Measurements from ENCODE around the gene AGMAT. TPM values are rescaled to one million over a fixed set of nuclear protein-coding genes. Genes with fewer than 3 reads are reported as not detected.

Gene AGMAT
- total RNA-seq, 1 donor from 2014 or later = 5.4 TPM

- no peak for DNase-seq (ENCODE audit: extremely low spot score, unreplicated experiment)
- Mint-ChIP-seq H3K4me3 (no peak overlapping the region), H3K9me3 (no peaks in the 10 kb centered on the region), H3K36me3 (peaks cover 21% of the 10 kb centered on the region), H3K27me3 (no peaks in the 10 kb centered on the region), H3K4me1 (ENCODE audit: unreplicated experiment) (no peaks in the 10 kb centered on the region), H3K27ac (no peak overlapping the region)
- no peak for TF ChIP-seq CTCF (conservative IDR thresholded peaks at IDR 0.05)
Measured at GRCh38 chr1:15543589-15544568, 41.0 kb downstream of the AGMAT start.

- H3K9me3 Mint-ChIP-seq = no peaks in the 10 kb centered on the region
- H3K27ac Mint-ChIP-seq = no peak overlapping the region
- no peaks in the 10 kb centered on the region for H3K4me1 Mint-ChIP-seq (ENCODE audit: unreplicated experiment)
- TF ChIP-seq CTCF (conservative IDR thresholded peaks at IDR 0.05) = no peak
- no peak for DNase-seq (ENCODE audit: extremely low spot score, unreplicated experiment)
- peaks cover 24% of the 10 kb centered on the region for H3K36me3 Mint-ChIP-seq
- no peaks in the 10 kb centered on the region for H3K27me3 Mint-ChIP-seq
- no peak overlapping the region for H3K4me3 Mint-ChIP-seq
Measured at GRCh38 chr1:15543251-15543588, 41.6 kb downstream of the AGMAT start.

GRCh38 chr1:15542388-15543250 lies 42.2 kb downstream of the AGMAT start:
- Mint-ChIP-seq H3K4me1 (ENCODE audit: unreplicated experiment) (no peaks in the 10 kb centered on the region), H3K36me3 (peaks cover 20% of the 10 kb centered on the region), H3K27me3 (no peaks in the 10 kb centered on the region), H3K4me3 (no peak overlapping the region), H3K9me3 (no peaks in the 10 kb centered on the region), H3K27ac (no peak overlapping the region)
- no peak for TF ChIP-seq CTCF (conservative IDR thresholded peaks at IDR 0.05)
- no peak for DNase-seq (ENCODE audit: extremely low spot score, unreplicated experiment)

- DNase-seq (ENCODE audit: extremely low spot score, unreplicated experiment) = no peak
- H3K36me3 Mint-ChIP-seq = peaks cover 24% of the 10 kb centered on the region
- H3K4me3 Mint-ChIP-seq = no peak overlapping the region
- no peak overlapping the region for H3K27ac Mint-ChIP-seq
- no peaks in the 10 kb centered on the region for H3K27me3 Mint-ChIP-seq
- no peak for TF ChIP-seq CTCF (conservative IDR thresholded peaks at IDR 0.05)
- H3K4me1 Mint-ChIP-seq (ENCODE audit: unreplicated experiment) = no peaks in the 10 kb centered on the region
- H3K9me3 Mint-ChIP-seq = no peaks in the 10 kb centered on the region
Measured at GRCh38 chr1:15541231-15541792, 43.5 kb downstream of the AGMAT start.

- Mint-ChIP-seq H3K27ac (no peak overlapping the region), H3K4me3 (no peak overlapping the region), H3K9me3 (no peaks in the 10 kb centered on the region), H3K27me3 (no peaks in the 10 kb centered on the region), H3K4me1 (ENCODE audit: unreplicated experiment) (no peaks in the 10 kb centered on the region), H3K36me3 (peaks cover 17% of the 10 kb centered on the region)
- DNase-seq (ENCODE audit: extremely low spot score, unreplicated experiment) = no peak
- no peak for TF ChIP-seq CTCF (conservative IDR thresholded peaks at IDR 0.05)
Measured at GRCh38 chr1:15540186-15540585, 44.7 kb downstream of the AGMAT start.

Measured in type B pancreatic cell (in vitro differentiated cells).